Hindlimb muscle (tissue), 1 donor: ENCODE data around the gene RAD51B. TPM values are rescaled to one million over a fixed set of nuclear protein-coding genes. Genes with fewer than 3 reads are reported as not detected.
"Not testable (repeated sequence)": the region's sequence is repeated elsewhere in the genome, so short reads cannot be mapped to it uniquely, and the experiment has no call there.

ENCODE experiments used
- DNase-seq: peaks from one replicate; pipeline ENCODE4 v3.0.0-alpha.2; 2013
- polyA plus RNA-seq: library from polyadenylated mRNA; unstranded; fragments of 120-200 nt; gene quantifications from one replicate; pipeline ENCODE4 v1.2.1, GENCODE V29; 2013; ENCODE audit not compliant: insufficient read length

The RAD51B gene
- polyA plus RNA-seq, 1 donor, result 10.2 TPM

DNA sequence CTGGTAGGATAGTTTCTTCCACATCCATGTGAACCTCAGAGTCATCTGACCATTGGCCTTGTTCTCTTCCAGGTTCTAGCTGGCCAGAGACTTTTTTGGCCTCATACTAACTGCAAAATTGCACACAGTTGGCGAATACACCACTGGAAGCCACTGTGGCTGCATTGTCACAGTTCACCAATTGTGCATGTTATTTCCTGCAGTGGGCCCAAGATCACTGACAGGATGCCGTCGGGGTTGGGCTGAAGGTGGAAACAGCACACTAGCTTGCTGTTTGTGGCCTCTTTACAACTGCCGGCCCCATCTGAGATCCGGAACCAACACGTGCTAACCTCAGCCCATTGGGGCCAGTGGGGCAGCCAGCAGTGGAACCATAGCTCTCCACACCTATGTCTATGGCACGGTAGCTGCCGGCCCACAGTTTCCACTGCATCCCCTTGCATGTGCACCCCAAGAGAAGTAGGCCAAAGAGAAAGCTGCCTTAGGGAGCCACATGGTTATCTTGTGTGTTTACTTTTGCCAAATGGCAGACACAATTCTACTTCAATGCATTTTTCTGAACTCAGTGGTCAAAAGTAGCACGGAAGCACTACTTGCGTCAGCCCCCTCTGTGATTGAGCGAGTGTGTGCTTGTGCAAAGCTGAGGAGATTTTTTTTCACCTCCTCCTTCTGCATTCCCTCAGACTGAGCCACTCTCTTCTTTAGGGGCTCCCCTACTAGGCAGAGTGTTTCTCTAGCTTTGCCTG lies 464.0 kb downstream of the RAD51B start:
- no peak for DNase-seq

DNA sequence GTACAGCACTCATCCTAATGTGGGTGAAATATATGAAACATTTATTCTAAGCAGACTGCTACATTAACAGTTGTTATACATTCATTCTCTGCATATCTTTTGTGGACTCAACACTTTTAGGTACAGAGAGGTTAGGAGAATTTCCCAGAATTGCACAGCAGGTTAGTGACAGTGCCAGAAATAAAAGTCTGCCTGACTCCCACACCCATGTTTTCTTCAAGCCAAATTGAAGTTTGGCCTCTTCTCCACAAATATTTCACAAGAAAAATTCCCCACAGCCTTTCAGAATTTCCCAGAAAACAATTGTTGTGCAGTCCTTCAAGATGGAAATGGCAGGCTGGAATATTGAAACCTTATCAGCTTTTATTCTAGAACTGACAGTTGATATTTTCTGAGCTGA lies 464.8 kb downstream of the RAD51B start:
- DNase-seq, result no peak

DNA sequence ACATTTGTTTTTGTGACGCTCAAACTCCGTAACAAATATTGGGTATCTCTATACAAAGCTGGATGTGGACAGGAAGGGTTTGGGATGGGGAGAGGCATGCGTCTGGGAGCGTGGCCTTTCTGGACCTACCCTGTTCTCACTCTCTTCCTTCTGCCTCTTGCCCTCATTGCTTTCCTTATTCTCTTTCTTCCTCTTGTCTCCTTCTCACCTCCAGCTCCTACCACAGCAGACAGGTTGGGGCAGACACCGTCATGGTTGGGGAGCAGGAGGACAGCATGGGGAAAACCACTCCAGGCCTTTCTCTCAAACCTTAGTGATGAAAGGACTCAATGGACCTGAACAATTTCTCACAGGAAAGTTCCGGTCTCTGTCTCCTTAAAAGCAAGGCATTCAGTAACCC lies 465.3 kb downstream of the RAD51B start:
- DNase-seq, result no peak

DNA sequence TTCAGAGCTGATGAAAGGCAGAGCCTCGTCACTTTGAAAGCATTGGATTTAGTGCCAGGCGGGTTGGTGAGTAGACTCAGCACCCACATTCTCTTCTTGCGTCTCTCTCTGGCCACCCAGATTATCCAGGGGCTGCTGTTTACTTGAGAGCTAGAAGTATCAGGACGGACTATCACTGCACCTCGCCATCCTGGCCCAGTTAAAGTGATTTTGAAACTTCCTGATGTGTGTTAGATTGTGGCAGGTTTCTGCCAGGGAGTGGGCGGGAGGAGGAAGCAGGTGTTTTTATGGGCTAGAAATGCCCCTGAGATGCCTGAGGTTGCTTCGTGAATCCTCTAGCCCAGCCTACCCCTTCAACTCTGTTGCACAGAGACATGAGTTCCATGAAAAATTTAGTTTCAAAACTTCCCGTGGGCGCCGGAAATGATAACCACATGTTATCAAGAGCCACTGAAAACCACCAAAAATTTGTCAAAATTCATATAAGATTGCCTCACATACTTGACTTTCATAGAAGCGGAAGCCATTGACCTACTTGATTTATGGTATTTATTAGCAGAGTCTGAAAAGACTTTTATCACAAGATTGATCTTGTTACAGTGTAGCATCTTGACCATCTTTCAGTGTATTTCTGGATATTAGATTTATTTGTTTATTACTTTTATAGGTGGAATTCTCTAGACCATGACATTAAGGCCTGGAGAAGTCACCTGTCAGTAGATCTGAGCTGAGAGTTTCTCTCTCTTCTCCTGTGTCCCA lies 466.0 kb downstream of the RAD51B start:
- no peak for DNase-seq

DNA sequence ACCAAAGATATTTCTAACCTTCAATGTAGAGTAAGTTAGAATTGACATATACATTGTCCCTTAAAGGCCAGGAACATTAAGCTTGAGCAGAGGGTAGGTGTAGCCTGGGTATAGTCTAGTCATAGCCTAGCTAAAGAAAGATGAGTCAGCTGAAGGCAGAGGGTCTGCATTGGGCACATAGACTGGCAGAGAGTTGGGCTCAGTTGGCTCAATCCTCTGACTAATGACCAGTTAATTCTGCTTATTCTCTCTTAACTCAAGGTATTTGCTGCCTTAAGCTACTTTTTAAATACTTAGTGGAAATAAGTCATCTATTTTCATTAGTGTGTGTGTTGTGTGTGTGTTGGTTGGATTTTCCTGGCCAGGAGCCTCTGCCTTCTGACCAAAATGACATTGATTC lies 467.1 kb downstream of the RAD51B start:
- DNase-seq, result no peak

DNA sequence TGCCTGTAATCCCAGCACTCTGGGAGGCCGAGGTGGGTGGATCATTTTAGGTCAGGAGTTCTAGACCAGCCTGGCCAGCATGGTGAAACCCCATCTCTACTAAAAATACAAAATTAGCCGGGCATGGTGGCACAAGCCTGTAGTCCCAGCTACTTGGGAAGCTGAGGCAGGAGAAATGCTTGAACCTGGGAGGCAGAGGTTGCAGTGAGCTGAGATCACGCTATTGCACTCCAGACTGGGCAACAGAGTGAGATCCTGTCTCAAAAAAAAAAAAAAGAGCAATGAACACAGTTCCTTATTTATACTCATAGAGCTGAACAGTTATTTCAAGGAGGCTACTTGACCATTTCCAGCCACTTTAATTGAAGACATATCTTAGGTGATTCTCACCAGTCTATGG lies 469.9 kb downstream of the RAD51B start:
- DNase-seq, result not testable (repeated sequence)

DNA sequence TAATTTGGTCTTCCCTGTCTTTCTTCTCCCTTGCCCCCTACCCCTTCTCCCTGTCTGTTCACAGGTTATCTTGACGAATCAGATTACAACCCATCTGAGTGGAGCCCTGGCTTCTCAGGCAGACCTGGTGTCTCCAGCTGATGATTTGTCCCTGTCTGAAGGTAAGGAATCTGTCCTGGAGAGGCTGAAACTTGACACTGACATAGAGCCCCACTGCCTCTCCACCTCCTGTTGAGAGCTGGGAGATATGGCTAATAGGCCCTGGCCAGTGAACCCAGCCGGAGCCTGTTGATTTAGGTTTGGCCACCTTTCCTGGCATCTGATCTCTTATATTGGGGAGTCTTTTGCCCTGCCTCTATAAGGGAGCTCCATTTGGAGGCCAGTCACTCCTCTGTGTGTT lies 472.2 kb downstream of the RAD51B start:
- no peak for DNase-seq

DNA sequence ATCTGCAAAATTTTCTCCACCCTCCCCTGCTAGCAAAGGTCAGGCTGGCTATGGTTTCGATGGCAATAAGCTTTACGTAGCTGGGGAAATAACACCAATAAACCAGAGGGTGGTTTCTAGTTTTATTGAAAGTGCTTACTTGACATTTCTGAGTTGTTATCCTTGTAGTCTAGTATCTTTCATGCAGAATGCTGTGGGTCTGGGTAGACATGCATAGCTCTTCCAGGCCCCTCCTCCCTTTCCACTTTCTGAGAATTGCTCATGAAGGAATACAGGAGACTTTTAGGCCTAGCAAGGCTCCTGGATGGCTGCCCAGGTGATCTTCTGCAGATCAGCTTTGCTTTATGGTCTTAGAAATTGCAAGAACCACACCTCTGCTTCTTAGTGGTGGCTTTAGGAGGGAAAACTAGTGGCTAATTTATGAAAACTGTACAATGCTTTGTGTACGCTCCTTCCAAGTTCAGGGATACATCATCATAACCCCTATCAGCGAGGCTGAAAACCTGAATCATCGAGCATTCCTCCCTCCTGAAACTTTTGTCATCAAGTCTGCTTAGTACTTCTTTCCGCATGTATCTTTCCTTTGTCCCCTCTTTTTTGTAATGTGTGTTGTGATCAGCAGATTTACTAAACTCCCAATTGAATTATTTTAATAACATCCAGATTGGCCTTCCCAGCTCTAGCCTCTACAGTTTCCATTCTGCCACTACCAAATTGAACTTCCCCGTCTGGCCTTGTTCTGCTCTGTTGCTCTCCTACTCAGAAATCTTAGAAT lies 473.0 kb downstream of the RAD51B start:
- DNase-seq, result peak; percentile 45

DNA sequence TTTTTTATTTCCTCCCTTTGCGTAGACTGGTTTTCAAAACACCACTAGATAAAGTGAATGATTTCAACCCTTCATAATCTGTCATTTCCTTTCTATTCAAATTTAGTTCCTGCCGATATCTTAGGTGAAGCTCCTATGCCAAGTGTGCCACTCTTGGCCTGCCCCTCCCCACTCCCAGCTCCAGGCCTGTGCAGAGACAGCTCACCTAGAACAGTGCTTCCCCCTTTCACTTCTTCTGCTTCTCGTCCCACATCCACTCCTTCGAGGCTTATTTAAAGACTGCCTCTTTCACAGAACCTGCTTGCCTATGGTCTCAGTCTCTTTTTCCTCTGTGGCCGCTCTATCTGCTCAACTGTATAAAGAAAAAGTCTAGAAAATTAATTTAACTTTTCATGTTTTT lies 473.8 kb downstream of the RAD51B start:
- no peak for DNase-seq

DNA sequence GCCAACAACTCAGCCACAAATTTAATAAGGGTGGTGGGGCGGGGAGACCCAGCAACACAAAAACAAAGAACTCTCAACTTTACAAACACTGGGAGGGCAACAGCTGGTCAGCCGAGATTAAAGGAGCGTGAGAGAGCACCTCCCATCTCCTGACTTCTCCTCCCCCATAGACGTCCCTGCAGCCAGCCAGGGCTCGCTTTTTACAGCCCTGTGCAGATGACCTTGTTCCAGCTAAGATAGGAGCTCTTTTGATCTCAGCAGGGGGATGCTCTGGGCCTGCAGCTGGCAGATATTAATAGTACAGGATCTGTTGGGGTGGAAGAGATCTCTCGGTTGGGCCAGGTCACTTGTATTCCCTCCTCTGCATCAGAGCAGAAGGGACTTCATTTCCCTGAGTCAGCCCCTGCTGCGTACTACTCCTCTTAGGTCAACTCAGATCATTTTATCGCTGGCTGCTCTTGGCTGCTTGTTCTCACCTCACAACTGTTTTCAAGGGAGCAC lies 475.8 kb downstream of the RAD51B start:
- no peak for DNase-seq

DNA sequence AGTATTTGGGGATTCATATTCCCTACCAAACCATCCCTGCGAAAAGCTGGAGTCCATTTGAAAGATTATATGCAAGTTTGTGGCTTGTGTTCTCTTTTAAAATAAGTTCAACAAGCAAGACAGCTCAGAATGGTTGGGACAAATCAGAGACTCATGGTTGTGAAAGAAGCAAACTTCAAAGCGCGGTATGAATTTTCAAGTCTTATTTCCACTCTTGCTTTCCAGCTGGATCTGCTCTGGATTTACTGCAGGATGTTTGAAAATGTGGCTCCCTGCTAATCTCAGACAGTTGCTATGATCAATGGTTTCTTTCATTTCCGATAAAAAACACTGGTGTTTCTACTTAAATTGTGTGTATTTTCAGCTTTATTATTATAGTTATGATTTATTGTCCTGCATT lies 477.5 kb downstream of the RAD51B start:
- no peak for DNase-seq

DNA sequence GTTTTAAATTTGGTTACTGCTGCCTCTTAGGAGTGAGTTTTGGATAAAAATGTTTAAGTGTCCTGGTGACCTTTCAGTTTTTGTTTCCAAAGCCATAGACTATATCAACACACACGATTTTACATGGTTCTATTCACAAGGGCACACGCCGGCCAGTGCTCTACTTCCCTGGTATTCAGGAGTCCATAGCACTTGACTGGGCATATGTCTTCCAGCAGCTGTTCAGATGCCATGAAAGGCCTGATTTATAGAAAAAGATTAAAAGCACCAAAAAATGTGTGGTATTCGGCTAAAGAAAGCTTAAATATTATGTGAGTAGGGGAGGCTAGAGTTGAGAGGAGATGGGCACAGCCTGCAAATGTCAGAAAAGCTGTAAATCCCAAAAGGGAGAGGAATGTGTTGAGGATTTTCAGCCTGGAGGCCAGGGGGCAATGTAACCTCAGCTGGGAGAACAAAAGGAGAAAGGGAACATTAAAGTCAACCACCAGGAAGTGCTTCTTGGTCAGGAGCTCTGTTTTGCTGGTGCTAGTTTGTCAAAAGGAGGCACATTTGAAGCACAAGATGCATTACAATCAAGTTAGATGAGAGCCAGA lies 478.4 kb downstream of the RAD51B start:
- no peak for DNase-seq

DNA sequence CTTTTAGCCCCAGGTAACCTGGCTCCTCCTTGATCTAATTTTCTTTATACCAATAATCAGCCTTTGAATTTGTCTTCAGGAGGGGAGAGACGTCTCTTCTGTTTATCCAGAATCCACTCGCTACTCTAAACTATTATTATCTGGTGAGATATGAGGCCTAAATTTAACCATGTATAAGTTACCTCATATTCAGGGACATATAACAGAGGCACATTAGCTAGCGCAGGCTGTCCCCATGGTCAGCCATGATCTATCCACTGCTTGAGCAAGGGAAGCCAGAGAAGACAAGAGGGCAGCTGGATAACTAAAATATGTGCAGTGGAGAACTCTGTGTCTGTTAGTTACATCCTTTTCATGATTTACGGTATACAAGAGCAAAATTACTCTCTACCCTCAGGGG lies 481.0 kb downstream of the RAD51B start:
- no peak for DNase-seq

DNA sequence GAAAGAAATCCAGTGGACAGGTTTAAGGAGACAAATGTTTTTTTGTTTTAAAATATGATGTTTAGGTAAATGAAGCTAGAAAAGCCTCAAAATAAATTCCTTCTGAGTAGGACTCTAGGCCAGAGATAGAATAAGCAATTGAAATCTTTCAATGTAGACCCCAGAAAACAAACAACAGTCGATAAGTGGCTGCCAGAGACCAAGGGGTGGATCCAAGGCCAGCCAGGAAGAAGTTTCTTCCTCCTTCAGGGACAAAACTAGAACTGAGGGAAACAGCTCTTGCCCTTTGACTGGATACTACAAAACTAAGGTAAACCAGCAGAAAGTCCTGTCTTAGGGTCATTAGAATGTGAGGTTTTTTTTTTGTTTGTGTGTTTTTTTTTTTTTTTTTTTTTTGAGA lies 481.6 kb downstream of the RAD51B start:
- no peak for DNase-seq

DNA sequence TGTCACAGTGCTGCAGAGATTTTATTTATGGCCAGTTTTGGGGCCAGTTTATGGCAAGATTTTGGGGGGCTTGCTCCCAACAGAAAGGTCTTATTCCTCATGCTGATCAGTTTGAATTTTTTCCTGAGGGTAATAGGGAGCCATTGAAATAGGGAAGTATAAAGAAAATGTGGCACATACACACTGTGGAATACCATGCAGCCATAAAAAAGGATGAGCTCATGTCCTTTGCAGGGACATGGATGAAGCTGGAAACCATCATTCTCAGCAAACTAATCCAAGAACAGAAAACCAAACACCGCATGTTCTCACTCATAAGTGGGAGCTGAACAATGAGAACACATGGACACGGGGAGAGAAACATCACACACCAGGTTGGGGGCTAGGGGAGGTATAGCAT lies 483.4 kb downstream of the RAD51B start:
- DNase-seq, result not testable (repeated sequence)

DNA sequence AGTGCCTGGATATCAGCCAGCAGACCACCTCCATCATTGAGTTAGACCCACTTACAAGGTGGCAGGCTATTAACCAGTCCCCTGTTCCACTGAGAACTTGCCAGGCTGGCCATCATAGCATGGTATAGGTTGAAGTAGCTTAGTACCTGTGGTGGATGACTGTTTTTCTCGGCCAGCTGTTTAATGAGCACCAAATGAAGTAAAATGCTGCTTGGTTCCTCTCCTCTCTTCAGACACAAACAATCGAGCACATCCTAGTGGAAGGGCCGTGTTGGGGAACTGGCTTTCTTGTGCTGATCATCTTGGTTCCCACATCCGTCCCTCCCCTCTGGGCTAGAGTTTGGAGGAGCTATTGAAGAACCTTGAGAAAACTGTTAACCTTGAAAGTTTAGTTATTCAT lies 486.2 kb downstream of the RAD51B start:
- no peak for DNase-seq

DNA sequence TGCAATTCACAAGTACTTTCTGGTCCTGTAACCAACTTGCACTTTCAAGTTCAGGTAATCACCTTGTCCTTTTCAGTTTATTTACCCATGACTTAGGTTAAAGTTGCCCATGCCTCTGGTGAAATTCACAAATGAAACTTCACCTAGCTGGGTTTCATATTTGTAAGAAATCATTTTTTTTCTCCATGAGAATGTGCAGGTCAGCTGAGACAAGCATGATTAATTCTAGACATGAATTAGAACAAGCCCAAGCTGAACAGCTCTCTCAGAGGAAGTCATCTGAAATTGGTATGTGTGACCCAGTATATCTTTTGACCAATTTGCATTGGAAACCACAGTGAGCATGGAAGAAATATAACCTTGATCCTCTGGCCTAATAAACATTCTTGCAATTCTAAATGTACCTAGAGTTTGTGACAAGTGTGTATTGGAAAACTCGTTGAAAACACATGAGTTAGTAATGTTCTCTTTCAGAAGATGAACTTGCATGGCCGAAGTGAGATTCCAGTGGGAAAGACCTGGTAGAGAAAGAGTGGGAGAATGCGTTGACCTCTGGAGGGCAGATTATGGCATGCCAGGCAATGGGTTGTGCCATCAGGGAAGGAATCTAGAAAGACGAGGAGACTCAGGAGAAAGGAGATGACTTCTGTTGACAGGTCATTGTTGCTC lies 486.8 kb downstream of the RAD51B start:
- no peak for DNase-seq

DNA sequence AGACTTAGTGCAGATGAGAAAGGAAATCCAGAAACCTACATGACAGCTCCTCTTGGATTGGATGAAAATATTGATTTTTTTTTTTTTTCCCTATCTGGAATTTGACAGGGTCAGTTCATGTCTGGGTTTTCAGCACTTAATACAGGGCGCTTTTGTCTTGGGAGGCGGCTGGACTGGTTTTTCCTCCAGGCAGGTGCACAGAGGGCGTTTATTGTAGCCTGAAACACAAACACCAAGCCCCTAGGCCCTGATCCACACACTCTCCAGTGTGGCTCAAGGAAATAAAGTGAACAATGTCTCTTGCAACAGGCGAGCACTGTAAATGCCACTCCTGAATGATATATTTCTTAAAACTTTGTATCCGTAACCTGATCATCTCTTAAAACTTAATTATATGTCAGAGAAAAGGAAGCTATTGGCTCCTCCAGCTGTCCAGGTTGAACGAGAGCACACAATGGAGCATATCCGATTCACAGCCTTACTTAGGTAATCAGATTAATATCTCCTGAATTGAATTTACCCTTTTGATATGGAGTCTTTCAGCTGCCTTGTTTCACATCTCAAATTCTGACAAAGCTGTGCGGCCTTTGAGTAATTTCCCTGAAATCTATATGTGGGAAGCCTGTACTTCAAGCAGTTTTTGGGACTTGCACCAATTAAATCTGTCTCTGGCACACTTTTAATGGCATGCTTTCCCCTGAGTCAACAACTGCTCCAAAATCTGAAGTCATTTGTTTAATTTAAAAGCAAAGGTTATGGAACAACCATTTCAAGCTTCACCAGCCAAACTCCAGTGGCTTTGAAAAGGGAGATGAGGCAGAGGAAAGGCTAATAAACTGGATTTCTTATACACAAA lies 487.6 kb downstream of the RAD51B start:
- peak; percentile 71 for DNase-seq

DNA sequence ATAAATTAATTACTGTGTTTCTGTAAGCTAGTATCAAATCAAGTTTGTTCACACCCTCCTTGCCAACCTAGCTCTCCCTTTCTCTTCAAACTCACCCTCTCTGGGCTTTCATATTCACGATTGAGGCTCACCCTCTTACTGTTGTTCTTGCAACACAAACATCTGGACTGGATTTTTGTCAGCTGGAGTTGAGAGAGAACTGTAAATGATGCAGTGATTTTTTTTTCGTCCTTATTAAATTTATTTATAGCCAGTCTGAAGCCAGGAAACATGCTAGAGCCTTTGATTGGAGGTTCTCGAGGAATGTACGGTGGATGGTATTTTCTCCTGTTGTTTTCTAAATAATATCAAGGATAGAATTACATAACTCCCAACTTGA lies 488.2 kb downstream of the RAD51B start:
- DNase-seq, result peak; percentile 78

DNA sequence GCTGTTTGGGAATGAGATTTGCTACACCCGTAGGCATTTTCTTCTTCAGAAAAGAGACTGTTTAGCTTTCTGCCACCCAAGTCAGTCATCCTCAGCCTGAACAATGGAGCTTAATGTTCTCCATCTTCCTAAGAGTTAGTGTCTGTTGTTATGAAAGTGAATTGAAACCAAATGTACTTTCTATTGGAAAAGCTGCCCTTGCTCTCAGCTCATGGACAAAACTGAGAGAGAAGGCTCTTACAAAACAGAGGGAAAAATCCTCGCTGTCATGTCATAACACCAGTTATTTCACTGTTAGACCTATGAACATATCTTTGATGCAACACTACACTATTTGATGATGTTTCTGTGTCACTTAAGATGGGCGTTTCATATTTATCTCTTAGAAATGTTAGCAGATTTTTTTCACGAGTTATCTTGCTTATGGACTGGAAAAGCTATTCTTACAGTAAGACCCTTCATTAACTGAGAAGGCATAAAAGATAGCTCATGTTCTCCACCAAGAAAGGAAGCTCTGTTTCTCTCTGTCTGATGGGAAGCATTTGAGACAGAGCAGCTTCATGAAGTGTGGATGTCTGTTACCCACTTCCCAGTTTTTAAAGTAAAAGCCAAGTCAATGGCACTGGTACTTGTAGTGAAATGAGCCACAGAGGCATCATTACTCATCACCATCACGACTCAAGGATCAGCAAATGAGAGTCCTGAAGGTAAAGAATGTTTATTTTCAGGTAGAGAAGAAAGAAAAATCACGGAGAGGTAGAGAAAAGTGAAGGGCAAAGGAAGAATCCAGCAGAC lies 489.3 kb downstream of the RAD51B start:
- no peak for DNase-seq
